Activated naive CD8-positive, alpha-beta T cell treated with anti-CD3 and anti-CD28 coated beads, Interleukin-2, amount 10 ng/mL, durations not matched to agents 7 days and 5 days (primary cell): Measurements from ENCODE around the gene MIB2. TPM values are rescaled to one million over a fixed set of nuclear protein-coding genes. Genes with fewer than 3 reads are reported as not detected.

ENCODE experiments used
- ATAC-seq: fragments of 150-1000 bp; cut with Tn5 transposase; one replicate; pipeline ENCODE4 v1.10.0; 2021; ENCODE audit warnings: low read depth, moderate library complexity
- POLR2A ChIA-PET: fragments of 350-600 bp; sonication (Branson Sonifier 250); formaldehyde crosslinking; loops from one replicate; lab custom pipeline; 2021; ENCODE audit warnings: antibody characterized with exemption; lab: Charles Lee
- DNase-seq: peaks from one replicate; pipeline ENCODE4 v3.0.0; 2021
- H3K27ac Mint-ChIP-seq: one replicate; pipeline ENCODE4 v1.8.0; 2022; ENCODE audit warnings: mild to moderate bottlenecking, mixed read lengths
- H3K27me3 Mint-ChIP-seq: one replicate; pipeline ENCODE4 v1.8.0; 2022; ENCODE audit warnings: mild to moderate bottlenecking, moderate library complexity, mixed read lengths
- H3K36me3 Mint-ChIP-seq: one replicate; pipeline ENCODE4 v1.8.0; 2021; ENCODE audit warnings: mild to moderate bottlenecking, mixed read lengths
- H3K4me1 Mint-ChIP-seq: one replicate; pipeline ENCODE4 v1.8.0; 2021; ENCODE audit warnings: mixed read lengths
- H3K4me3 Mint-ChIP-seq: one replicate; pipeline ENCODE4 v1.8.0; 2022; ENCODE audit warnings: mild to moderate bottlenecking, moderate library complexity, mixed read lengths
- H3K9me3 Mint-ChIP-seq: one replicate; pipeline ENCODE4 v1.8.0; 2021; ENCODE audit warnings: mixed read lengths
- total RNA-seq, 2 experiments: library from RNA; stranded (reverse); gene quantifications; one replicate each; pipeline ENCODE4 v1.2.3, GENCODE V29; 2021

MIB2 gene
- total RNA-seq, result 10 to 100 TPM; 72.6 to 75.2 TPM

GRCh38 chr1:1615256-1616044 lies at the start of gene MIB2:
MIB2 (plus strand) TSS chr1:1615500; CDS start chr1:1623453, 7,953 bp downstream.
- H3K27ac Mint-ChIP-seq, result peak within 1 kb of the TSS; percentile 90
- no peaks in the 10 kb centered on the region for H3K9me3 Mint-ChIP-seq
- peaks cover 5% of the 10 kb centered on the region for H3K36me3 Mint-ChIP-seq
- peak within 1 kb of the TSS; percentile 89 for H3K4me3 Mint-ChIP-seq
- peak; percentile 100 for DNase-seq
- no peaks in the 10 kb centered on the region for H3K27me3 Mint-ChIP-seq
- H3K4me1 Mint-ChIP-seq, result peaks cover 19% of the 10 kb centered on the region
- POLR2A ChIA-PET, result interaction anchor here (0.6 to 5.0 kb wide), 11 partner anchors 9 to 240 kb away, joined by 3 to 76 read pairs (median 8); partner anchors contain the start of genes AURKAIP1, CCNL2, MMP23B and MRPL20
- ATAC-seq, result peak; percentile 86

GRCh38 chr1:1567152-1567875 lies 48.0 kb upstream of the MIB2 start:
- Mint-ChIP-seq H3K36me3 (peaks cover 26% of the 10 kb centered on the region), H3K27ac (no peak overlapping the region), H3K4me3 (no peak overlapping the region), H3K4me1 (peaks cover 6% of the 10 kb centered on the region), H3K9me3 (no peaks in the 10 kb centered on the region), H3K27me3 (no peaks in the 10 kb centered on the region)
- ATAC-seq (no peak), DNase-seq (no peak)
- POLR2A ChIA-PET, result no interaction called here

- POLR2A ChIA-PET, result no interaction called here
- DNase-seq, result no peak
- Mint-ChIP-seq H3K27ac (no peak overlapping the region), H3K36me3 (peaks cover 26% of the 10 kb centered on the region), H3K4me1 (peaks cover 6% of the 10 kb centered on the region), H3K27me3 (no peaks in the 10 kb centered on the region), H3K4me3 (no peak overlapping the region), H3K9me3 (no peaks in the 10 kb centered on the region)
- ATAC-seq, result no peak
These were observed 47.4 kb upstream of the MIB2 start for GRCh38 chr1:1567891-1568291.

- DNase-seq (no peak), ATAC-seq (no peak)
- H3K27me3 Mint-ChIP-seq, result no peaks in the 10 kb centered on the region
- H3K4me1 Mint-ChIP-seq, result peaks cover 11% of the 10 kb centered on the region
- no peak overlapping the region for H3K27ac Mint-ChIP-seq
- H3K4me3 Mint-ChIP-seq, result no peak overlapping the region
- no peaks in the 10 kb centered on the region for H3K9me3 Mint-ChIP-seq
- POLR2A ChIA-PET, result no interaction called here
- H3K36me3 Mint-ChIP-seq, result peaks cover 24% of the 10 kb centered on the region
These were observed 46.0 kb upstream of the MIB2 start for GRCh38 chr1:1569341-1569740.

- POLR2A ChIA-PET, result interaction anchor here (1.1 to 2.7 kb wide), 2 partner anchors 41 to 56 kb away, joined by 3 to 12 read pairs; partner anchors contain the start of gene MIB2
- H3K27me3 Mint-ChIP-seq, result no peaks in the 10 kb centered on the region
- no peaks in the 10 kb centered on the region for H3K9me3 Mint-ChIP-seq
- H3K4me1 Mint-ChIP-seq, result peaks cover 18% of the 10 kb centered on the region
- peak overlapping the region; percentile 94 for H3K4me3 Mint-ChIP-seq
- ATAC-seq (peak; percentile 78), DNase-seq (peak; percentile 93)
- peaks cover 11% of the 10 kb centered on the region for H3K36me3 Mint-ChIP-seq
- peak overlapping the region; percentile 100 for H3K27ac Mint-ChIP-seq
These were observed 41.2 kb upstream of the MIB2 start for GRCh38 chr1:1573843-1574720.

GRCh38 chr1:1574721-1575537 lies 40.4 kb upstream of the MIB2 start, which contains the start of gene SSU72:
SSU72 (minus strand) TSS chr1:1574863; CDS start chr1:1574557, 306 bp downstream.
- peak; percentile 91 for ATAC-seq
- peaks cover 11% of the 10 kb centered on the region for H3K36me3 Mint-ChIP-seq
- no peaks in the 10 kb centered on the region for H3K9me3 Mint-ChIP-seq
- H3K27me3 Mint-ChIP-seq, result no peaks in the 10 kb centered on the region
- H3K4me1 Mint-ChIP-seq, result peaks cover 16% of the 10 kb centered on the region
- H3K4me3 Mint-ChIP-seq, result peak within 1 kb of the TSS; percentile 97
- DNase-seq, result peak; percentile 97
- H3K27ac Mint-ChIP-seq, result peak within 1 kb of the TSS; percentile 100
- POLR2A ChIA-PET, result interaction anchor here (0.8 to 2.7 kb wide), 3 partner anchors 40 to 55 kb away, joined by 3 to 12 read pairs (median 3); partner anchors contain the start of gene MIB2

GRCh38 chr1:1577367-1578011 lies 37.8 kb upstream of the MIB2 start:
- no peaks in the 10 kb centered on the region for H3K9me3 Mint-ChIP-seq
- H3K27me3 Mint-ChIP-seq, result peaks cover 7% of the 10 kb centered on the region
- POLR2A ChIA-PET, result interaction anchor here (1.9 kb wide), 1 partner anchor 9 kb away, joined by 5 read pairs; no protein-coding TSS in a partner anchor
- H3K4me3 Mint-ChIP-seq, result no peak overlapping the region
- peaks cover 12% of the 10 kb centered on the region for H3K4me1 Mint-ChIP-seq
- no peak overlapping the region for H3K27ac Mint-ChIP-seq
- DNase-seq (no peak), ATAC-seq (no peak)
- H3K36me3 Mint-ChIP-seq, result peaks cover 5% of the 10 kb centered on the region

- peaks cover 7% of the 10 kb centered on the region for H3K27me3 Mint-ChIP-seq
- peaks cover 4% of the 10 kb centered on the region for H3K36me3 Mint-ChIP-seq
- H3K27ac Mint-ChIP-seq, result no peak overlapping the region
- DNase-seq, result no peak
- ATAC-seq, result no peak
- H3K9me3 Mint-ChIP-seq, result no peaks in the 10 kb centered on the region
- H3K4me1 Mint-ChIP-seq, result peaks cover 10% of the 10 kb centered on the region
- POLR2A ChIA-PET, result interaction anchor here (0.5 to 1.9 kb wide), 2 partner anchors 8 to 52 kb away, joined by 3 to 5 read pairs; no protein-coding TSS in a partner anchor
- H3K4me3 Mint-ChIP-seq, result no peak overlapping the region
These were observed 36.8 kb upstream of the MIB2 start for GRCh38 chr1:1578371-1578940.

- Mint-ChIP-seq H3K27me3 (peaks cover 18% of the 10 kb centered on the region), H3K4me1 (peaks cover 4% of the 10 kb centered on the region), H3K9me3 (no peaks in the 10 kb centered on the region), H3K27ac (no peak overlapping the region), H3K36me3 (no peaks in the 10 kb centered on the region), H3K4me3 (no peak overlapping the region)
- ATAC-seq (no peak), DNase-seq (no peak)
- POLR2A ChIA-PET, result interaction anchor here (1.1 kb wide), 1 partner anchor 11 kb away, joined by 3 read pairs; no protein-coding TSS in a partner anchor
These were observed 32.5 kb upstream of the MIB2 start for GRCh38 chr1:1582585-1583346.

GRCh38 chr1:1583347-1584010 lies 31.8 kb upstream of the MIB2 start:
- H3K27me3 Mint-ChIP-seq, result peaks cover 18% of the 10 kb centered on the region
- no peak overlapping the region for H3K4me3 Mint-ChIP-seq
- POLR2A ChIA-PET, result interaction anchor here (0.7 to 1.1 kb wide), 2 partner anchors 12 to 27 kb away, joined by 3 read pairs; no protein-coding TSS in a partner anchor
- DNase-seq, result no peak
- H3K27ac Mint-ChIP-seq, result no peak overlapping the region
- no peak for ATAC-seq
- H3K4me1 Mint-ChIP-seq, result peaks cover 4% of the 10 kb centered on the region
- no peaks in the 10 kb centered on the region for H3K9me3 Mint-ChIP-seq
- H3K36me3 Mint-ChIP-seq, result no peaks in the 10 kb centered on the region
